Thymus (tissue), 11 donors: Measurements from ENCODE around the gene DYNLRB1. TPM values are rescaled to one million over a fixed set of nuclear protein-coding genes. Genes with fewer than 3 reads are reported as not detected.

ENCODE experiments used
- DNase-seq, 9 donors: peaks; one replicate each; pipeline ENCODE4 v3.0.0-alpha.2; 2013; ENCODE audit warnings: low spot score in 9 of 9, low read depth in 6 of 9, missing footprints in 1 of 9
- H3K27ac ChIP-seq, 2 donors: one replicate each; pipeline ENCODE4 v1.5.1; 2013; ENCODE audit warnings: control low read depth in 1 of 2, low read depth in 1 of 2, low read length in 1 of 2, mild to moderate bottlenecking in 1 of 2, moderate library complexity in 1 of 2
- H3K27me3 ChIP-seq, 2 donors: one replicate each; pipeline ENCODE4 v1.5.1; 2013; ENCODE audit warnings: low read length in 1 of 2; ENCODE audit not compliant: control insufficient read depth in 2 of 2, insufficient read depth in 1 of 2
- H3K36me3 ChIP-seq, 2 donors: one replicate each; pipeline ENCODE4 v1.5.1; 2013; ENCODE audit warnings: low read length in 1 of 2, mild to moderate bottlenecking in 1 of 2, moderate library complexity in 1 of 2; ENCODE audit not compliant: control insufficient read depth in 2 of 2, insufficient read depth in 2 of 2
- H3K4me1 ChIP-seq, 2 donors: one replicate each; pipeline ENCODE4 v1.5.1; 2013; ENCODE audit warnings: low read length in 2 of 2; ENCODE audit not compliant: control insufficient read depth in 2 of 2, insufficient read depth in 2 of 2
- H3K4me3 ChIP-seq, 2 donors: one replicate each; pipeline ENCODE4 v1.5.1; 2013; ENCODE audit warnings: low read length in 2 of 2, control low read depth in 1 of 2, mild to moderate bottlenecking in 1 of 2
- H3K9me3 ChIP-seq, 2 donors: one replicate each; pipeline ENCODE4 v1.5.1; 2013; ENCODE audit warnings: low read length in 1 of 2, mild to moderate bottlenecking in 1 of 2; ENCODE audit not compliant: control insufficient read depth in 2 of 2, insufficient read depth in 1 of 2
- WGBS: extraction: QIAGEN DNeasy Blood & Tissue Kit; methylation state at CpG from one replicate; pipeline ENCODE4 v1.1.7; 2013; 5-methylcytosine and 5-hydroxymethylcytosine counted together
- polyA plus RNA-seq: library from polyadenylated mRNA; stranded (reverse); fragments of 200-250 nt; gene quantifications from one replicate; pipeline ENCODE4 v1.2.3, GENCODE V29; 2013
- total RNA-seq: library from RNA; stranded (reverse); fragments of 120-200 nt; gene quantifications from one replicate; pipeline ENCODE4 v1.2.4, GENCODE V29; 2013
- donor health status: healthy.

The DYNLRB1 gene
- total and polyA plus RNA-seq, 2 donors: 70.9 to 226 TPM

DNA sequence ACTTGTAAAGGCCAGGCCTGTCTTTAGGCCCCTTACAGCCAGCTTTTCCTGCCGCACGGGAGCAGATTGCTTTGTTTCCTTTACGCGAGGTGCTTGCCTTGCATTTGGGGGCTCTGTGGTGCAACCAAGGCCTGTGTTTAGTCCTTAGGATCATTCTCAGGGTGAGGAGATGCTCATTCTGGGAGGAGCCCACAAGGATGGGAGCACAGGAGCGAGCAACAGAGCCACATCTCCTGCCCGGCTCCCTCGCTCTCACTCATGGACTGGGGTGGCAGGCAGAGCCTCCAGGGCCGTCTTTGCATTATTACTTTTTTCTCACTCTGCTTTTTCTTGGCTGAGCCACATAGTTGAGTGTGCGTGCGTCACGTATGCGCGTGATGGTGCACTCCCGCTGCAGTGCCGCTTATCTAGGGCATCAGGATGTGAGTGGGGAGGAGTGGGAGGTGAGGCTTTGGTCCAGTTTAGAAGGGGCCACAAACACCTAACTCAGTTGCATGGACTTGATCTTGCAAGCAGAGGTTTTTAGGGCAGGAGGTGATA lies 19.1 kb downstream of the DYNLRB1 start:
- H3K27ac ChIP-seq: no peak overlapping the region
- no peak overlapping the region for H3K4me3 ChIP-seq
- no peaks in the 10 kb centered on the region for H3K4me1 ChIP-seq
- no peaks in the 10 kb centered on the region for H3K27me3 ChIP-seq
- H3K9me3 ChIP-seq: no peaks in the 10 kb centered on the region
- H3K36me3 ChIP-seq: peaks cover 65 to 79% of the 10 kb centered on the region in 2 donors
- DNase-seq: no peak
- WGBS: 98% methylated on average over 15 of the region's 15 CpGs

DNA sequence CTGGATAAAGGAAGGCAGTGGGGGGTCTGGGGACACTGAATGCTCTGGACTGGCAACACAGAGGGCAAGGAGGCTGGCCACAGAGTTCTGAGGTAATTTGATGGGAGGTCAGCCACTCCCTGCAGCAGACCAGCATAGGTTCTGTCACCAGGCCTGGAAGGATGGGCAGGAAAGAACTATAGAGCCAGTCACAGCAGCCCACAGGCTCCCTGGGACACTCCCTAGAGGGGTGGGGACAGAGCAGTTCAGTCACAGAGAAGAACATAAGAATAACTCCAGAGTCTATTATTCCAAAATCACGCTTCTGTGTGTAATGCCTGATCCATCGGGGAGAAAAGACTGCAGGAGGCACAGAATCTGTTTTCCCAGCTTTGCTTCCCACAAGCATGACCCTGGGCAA lies 19.6 kb downstream of the DYNLRB1 start:
- Histone ChIP-seq H3K27me3 (no peaks in the 10 kb centered on the region), H3K4me3 (no peak overlapping the region), H3K9me3 (no peaks in the 10 kb centered on the region), H3K27ac (no peak overlapping the region), H3K4me1 (no peaks in the 10 kb centered on the region), H3K36me3 (peaks cover 64 to 79% of the 10 kb centered on the region in 2 donors)
- DNase-seq: no peak
- over 99% methylated on average over 2 of the region's 2 CpGs for WGBS

DNA sequence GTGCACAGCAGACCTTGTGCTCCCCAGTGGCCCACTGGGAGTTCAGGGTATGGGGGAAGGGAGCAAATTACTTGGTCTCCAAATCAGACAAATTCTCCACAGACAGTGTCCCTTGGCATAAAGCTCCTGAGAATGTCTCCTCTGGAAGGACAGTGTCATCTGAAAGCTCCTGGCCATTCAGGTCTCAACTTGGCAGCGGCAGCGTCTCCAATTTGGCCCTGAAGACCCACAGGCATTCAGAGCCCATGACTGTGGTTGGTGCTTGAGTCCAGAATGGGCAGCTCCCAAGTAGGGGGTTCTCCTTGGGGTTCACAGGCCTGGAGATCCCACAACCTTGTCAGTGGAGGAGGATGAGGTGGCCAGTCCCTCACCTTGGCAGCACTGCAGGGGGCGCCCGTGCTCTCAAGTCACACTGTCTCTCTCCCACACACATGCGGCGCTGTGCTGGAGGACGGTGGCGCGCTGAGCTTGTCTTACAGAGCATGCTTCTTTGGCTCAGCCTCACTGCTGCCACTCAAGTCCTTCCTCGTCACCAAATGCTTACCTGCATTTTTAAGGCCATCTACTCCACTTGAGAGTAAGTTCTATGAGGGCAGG lies 20.7 kb downstream of the DYNLRB1 start:
- DNase-seq: peak in 2 of 9 donors; percentile 37 to 44
- Histone ChIP-seq H3K4me3 (no peak overlapping the region), H3K9me3 (no peaks in the 10 kb centered on the region), H3K27me3 (no peaks in the 10 kb centered on the region), H3K4me1 (no peaks in the 10 kb centered on the region), H3K36me3 (peaks cover 72 to 80% of the 10 kb centered on the region in 2 donors), H3K27ac (no peak overlapping the region)
- WGBS: 91% methylated on average over 10 of the region's 10 CpGs

DNA sequence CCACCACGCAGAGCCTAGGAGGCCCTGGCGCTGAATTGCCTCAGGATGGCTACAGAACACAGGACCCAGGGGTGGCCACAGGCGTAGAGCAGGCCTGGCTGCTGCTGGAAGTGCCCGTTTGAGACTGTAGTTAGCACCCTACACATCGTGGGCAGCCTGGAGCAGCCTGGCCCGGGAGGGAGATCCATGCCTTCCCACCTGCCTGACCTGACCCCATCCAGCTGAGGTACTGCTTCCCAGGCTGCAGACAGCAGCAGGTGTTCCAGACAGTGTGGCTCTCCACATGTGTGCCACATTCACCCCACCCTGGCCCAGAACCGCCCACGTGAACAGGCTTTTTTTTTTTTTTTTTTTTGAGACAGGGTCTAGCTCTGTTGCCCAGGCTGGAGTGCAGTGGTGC lies 21.4 kb downstream of the DYNLRB1 start:
- H3K9me3 ChIP-seq: no peaks in the 10 kb centered on the region
- H3K4me3 ChIP-seq: no peak overlapping the region
- 97% methylated on average over 8 of the region's 8 CpGs for WGBS
- no peak overlapping the region for H3K27ac ChIP-seq
- no peaks in the 10 kb centered on the region for H3K4me1 ChIP-seq
- no peaks in the 10 kb centered on the region for H3K27me3 ChIP-seq
- DNase-seq: no peak
- peaks cover 69 to 73% of the 10 kb centered on the region in 2 donors for H3K36me3 ChIP-seq

DNA sequence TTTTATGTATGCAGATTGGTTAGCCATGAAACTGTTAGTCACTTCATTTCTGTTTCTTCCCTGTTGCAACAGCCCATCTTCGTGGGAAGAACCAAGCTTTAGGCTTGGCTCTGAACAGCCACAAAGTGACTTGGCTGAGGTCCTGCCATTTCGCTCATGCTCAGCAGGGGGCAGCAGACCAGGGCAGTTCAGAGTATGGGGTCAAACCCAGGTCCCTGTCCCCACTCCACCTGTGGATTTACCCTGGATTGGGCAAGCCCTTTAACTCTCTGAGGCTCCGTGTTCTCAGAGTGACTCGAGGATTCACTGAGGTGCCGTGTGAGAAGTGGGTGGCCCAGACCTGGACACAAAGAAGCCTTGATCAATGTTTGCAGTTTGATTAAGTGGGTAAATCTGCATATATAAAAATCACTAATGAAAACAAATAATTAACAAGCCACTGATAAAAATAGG lies 22.5 kb downstream of the DYNLRB1 start:
- no peaks in the 10 kb centered on the region for H3K27me3 ChIP-seq
- WGBS: 66% methylated on average over 5 of the region's 5 CpGs
- H3K4me3 ChIP-seq: no peak overlapping the region
- H3K9me3 ChIP-seq: no peaks in the 10 kb centered on the region
- peaks cover 61 to 65% of the 10 kb centered on the region in 2 donors for H3K36me3 ChIP-seq
- no peak overlapping the region for H3K27ac ChIP-seq
- peak in 3 of 9 donors; percentile 28 to 46 (median 44) for DNase-seq
- no peaks in the 10 kb centered on the region for H3K4me1 ChIP-seq

DNA sequence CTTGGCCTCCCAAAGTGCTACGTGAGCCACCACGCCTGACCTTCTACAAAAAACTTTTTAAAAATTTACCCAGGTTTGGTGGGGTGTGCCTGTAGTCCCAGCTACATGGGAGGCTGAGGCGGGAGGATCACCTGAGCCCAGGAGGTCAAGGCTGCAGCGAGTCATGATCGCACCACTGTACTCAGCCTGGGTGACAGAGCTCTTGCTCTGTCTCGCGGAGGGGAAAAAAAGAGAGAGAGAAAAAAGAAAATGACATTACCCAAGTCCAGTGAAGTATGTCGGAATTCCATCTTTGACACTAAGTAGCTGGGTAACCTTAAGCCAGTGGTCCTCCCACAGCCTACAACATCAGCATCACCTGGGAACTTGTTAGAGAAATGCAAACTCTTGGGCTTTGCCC lies 23.5 kb downstream of the DYNLRB1 start:
- Histone ChIP-seq H3K27me3 (no peaks in the 10 kb centered on the region), H3K36me3 (peaks cover 53 to 58% of the 10 kb centered on the region in 2 donors), H3K27ac (no peak overlapping the region), H3K4me1 (peaks cover 2 to 6% of the 10 kb centered on the region in 2 donors), H3K9me3 (no peaks in the 10 kb centered on the region), H3K4me3 (no peak overlapping the region)
- DNase-seq: no peak
- WGBS: 96% methylated on average over 8 of the region's 8 CpGs

DNA sequence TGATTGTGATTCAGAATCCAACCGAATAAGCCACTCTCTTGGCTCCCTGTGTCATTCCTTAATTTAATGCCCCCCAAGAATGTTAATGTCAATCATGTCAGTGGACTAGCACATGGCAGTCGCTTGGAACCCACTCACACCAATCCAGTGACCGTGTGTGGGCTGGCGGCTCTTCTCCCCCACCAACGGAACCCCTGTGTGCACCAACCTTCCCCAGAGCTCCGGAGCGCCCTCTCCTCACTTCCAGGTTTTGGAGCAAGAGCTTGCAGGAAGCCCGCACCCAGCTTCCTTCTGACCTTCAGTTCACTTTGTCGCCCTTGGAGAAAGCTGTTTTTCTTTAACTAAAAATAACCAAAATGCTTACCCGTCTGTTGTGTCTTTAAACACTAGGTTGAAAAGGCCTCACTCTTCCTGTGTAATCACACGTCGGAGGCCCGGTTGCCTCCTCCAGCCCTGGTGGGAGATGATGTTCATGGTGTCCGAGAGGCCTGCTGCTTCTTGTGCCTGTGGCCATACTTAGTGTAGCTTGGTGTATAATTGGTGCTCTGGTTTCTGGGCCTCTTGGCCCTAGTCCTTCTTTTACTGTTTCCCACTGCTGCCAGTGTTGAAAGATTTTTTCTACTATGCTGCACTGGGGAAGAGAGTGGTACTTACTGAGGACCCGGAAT lies 24.5 kb downstream of the DYNLRB1 start:
- Histone ChIP-seq H3K9me3 (peaks cover 0 to 4% of the 10 kb centered on the region in 2 donors), H3K27me3 (no peaks in the 10 kb centered on the region), H3K27ac (no peak overlapping the region), H3K4me1 (peaks cover 2 to 8% of the 10 kb centered on the region in 2 donors), H3K4me3 (no peak overlapping the region), H3K36me3 (peaks cover 43 to 48% of the 10 kb centered on the region in 2 donors)
- 97% methylated on average over 15 of the region's 15 CpGs for WGBS
- DNase-seq: no peak

DNA sequence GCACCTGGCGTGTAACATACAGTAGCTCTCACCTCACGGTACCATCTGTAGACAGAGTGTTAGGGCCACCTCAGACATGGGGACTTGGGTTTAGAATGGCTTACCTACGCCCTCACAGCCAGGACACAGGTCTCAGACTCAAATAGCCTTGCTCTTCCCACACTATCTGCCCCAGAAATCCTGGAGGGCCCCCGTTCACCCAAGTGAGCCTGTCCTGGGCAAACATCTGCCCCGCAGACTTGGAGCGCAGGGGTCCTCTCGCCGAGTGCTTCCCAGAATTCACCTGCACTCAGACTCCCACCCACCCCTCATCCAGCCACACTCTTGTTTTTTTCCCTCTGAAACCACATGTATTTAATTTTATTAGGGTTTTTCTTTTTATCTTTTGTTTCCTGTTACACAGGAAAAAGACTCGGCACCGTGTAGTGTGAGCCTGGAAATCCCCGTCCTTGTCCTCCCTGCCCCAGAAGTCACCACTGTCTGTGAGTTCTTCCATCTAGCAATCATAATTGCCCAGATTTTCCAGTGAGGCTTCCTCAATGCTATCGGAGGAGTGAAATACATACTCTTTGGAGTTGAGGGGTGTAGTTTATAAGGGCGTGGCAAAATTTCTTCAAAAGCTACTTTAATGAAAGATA lies 25.2 kb downstream of the DYNLRB1 start:
- Histone ChIP-seq H3K4me1 (peaks cover 2 to 8% of the 10 kb centered on the region in 2 donors), H3K36me3 (peaks cover 37 to 42% of the 10 kb centered on the region in 2 donors), H3K9me3 (peaks cover 0 to 4% of the 10 kb centered on the region in 2 donors), H3K27ac (no peak overlapping the region), H3K27me3 (no peaks in the 10 kb centered on the region), H3K4me3 (no peak overlapping the region)
- WGBS: 93% methylated on average over 13 of the region's 13 CpGs
- no peak for DNase-seq

DNA sequence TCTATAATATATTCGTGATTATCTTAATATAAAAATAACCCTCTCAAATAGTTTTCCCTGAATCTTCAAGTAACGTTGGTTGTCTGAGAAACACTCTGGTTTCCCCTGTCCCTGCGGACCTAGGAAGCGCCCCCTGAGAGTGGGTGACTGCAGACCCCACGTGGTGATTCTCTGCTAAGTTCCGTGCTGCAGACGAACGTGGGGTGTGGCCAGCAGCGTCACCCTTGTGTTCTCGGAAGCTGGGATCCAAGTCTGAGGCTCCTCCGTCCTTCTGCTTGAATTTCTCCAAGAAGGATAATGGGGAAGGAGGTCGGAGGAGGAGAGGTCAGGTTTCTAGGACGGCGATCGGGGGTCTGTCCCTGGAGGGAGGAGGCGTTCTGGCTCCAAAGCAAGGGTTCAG lies 25.7 kb downstream of the DYNLRB1 start:
- Histone ChIP-seq H3K36me3 (peaks cover 33 to 38% of the 10 kb centered on the region in 2 donors), H3K4me1 (peaks cover 2 to 8% of the 10 kb centered on the region in 2 donors), H3K9me3 (peaks cover 0 to 4% of the 10 kb centered on the region in 2 donors), H3K4me3 (no peak overlapping the region), H3K27ac (no peak overlapping the region), H3K27me3 (no peaks in the 10 kb centered on the region)
- 96% methylated on average over 16 of the region's 16 CpGs for WGBS
- no peak for DNase-seq
